GM23248 (cell line): ENCODE measurements around the gene IVNS1ABP. TPM values are rescaled to one million over a fixed set of nuclear protein-coding genes. Genes with fewer than 3 reads are reported as not detected.

Source experiments
- DNase-seq: peaks from one replicate; pipeline ENCODE4 v3.0.0-alpha.2; 2015
- H2AFZ ChIP-seq: fragments of 200-600 bp; sonication (generic); 2 replicates; pipeline ENCODE4 v1.6.1; 2016; ENCODE audit warnings: antibody characterized with exemption
- H3F3A ChIP-seq: fragments of 200-600 bp; sonication (generic); 2 replicates; pipeline ENCODE4 v1.6.1; 2016; ENCODE audit warnings: mild to moderate bottlenecking, antibody characterized with exemption, mixed run types; ENCODE audit not compliant: insufficient read depth
- H3K27ac ChIP-seq: fragments of 200-600 bp; sonication (generic); 2 replicates; pipeline ENCODE4 v1.5.1; 2016; ENCODE audit warnings: mild to moderate bottlenecking
- H3K27me3 ChIP-seq: fragments of 200-600 bp; sonication (generic); replicated peaks from 2 replicates; pipeline ENCODE4 v1.6.1; 2016; ENCODE audit warnings: mild to moderate bottlenecking; ENCODE audit not compliant: insufficient read depth
- H3K36me3 ChIP-seq: fragments of 200-600 bp; sonication (generic); 2 replicates; pipeline ENCODE4 v1.6.1; 2016; ENCODE audit warnings: low read depth, mild to moderate bottlenecking
- H3K4me1 ChIP-seq: fragments of 200-600 bp; sonication (generic); 2 replicates; pipeline ENCODE4 v1.6.1; 2016; ENCODE audit warnings: mild to moderate bottlenecking; ENCODE audit not compliant: insufficient read depth
- H3K4me2 ChIP-seq: fragments of 200-600 bp; sonication (generic); one replicate; pipeline ENCODE4 v1.6.1; 2016; ENCODE audit warnings: mild to moderate bottlenecking; ENCODE audit not compliant: unreplicated experiment
- H3K4me3 ChIP-seq: fragments of 200-600 bp; sonication (generic); 2 replicates; pipeline ENCODE4 v1.5.1; 2016; ENCODE audit warnings: mild to moderate bottlenecking
- H3K79me2 ChIP-seq: fragments of 200-600 bp; sonication (generic); 2 replicates; pipeline ENCODE4 v1.6.1; 2016; ENCODE audit warnings: mild to moderate bottlenecking; ENCODE audit not compliant: insufficient read depth
- H3K9ac ChIP-seq: fragments of 200-600 bp; sonication (generic); 2 replicates; pipeline ENCODE4 v1.6.1; 2016; ENCODE audit warnings: mild to moderate bottlenecking
- H3K9me2 ChIP-seq: fragments of 200-600 bp; sonication (generic); 2 replicates; pipeline ENCODE4 v1.6.1; 2016; ENCODE audit warnings: mixed run types, mild to moderate bottlenecking, moderate library complexity; ENCODE audit not compliant: insufficient read depth
- H3K9me3 ChIP-seq: fragments of 200-600 bp; sonication (generic); one replicate; pipeline ENCODE4 v1.6.1; 2017; ENCODE audit warnings: low read depth
- H4K20me1 ChIP-seq: fragments of 200-600 bp; sonication (generic); 2 replicates; pipeline ENCODE4 v1.6.0; 2016; ENCODE audit not compliant: insufficient read depth
- EZH2 ChIP-seq: fragments of 200-600 bp; sonication (generic); IDR thresholded peaks from 2 replicates; pipeline ENCODE4 v1.6.1; 2018; ENCODE audit warnings: antibody characterized with exemption, mild to moderate bottlenecking; ENCODE audit not compliant: insufficient read depth, poor library complexity, severe bottlenecking
- EZH2phosphoT487 ChIP-seq: fragments of 200-600 bp; sonication (generic); IDR thresholded peaks from 2 replicates; pipeline ENCODE4 v1.6.1; 2018; ENCODE audit warnings: antibody characterized with exemption, moderate library complexity, mild to moderate bottlenecking, low read depth; ENCODE audit not compliant: insufficient read depth
- WGBS, 2 experiments: methylation state at CpG; one replicate each; pipeline ENCODE4 v1.1.6; 2015 to 2017; ENCODE audit warnings: low lambda C conversion rate in 2 of 2, low coverage in 1 of 2; ENCODE audit errors: missing lambda C conversion rate in 2 of 2; 5-methylcytosine and 5-hydroxymethylcytosine counted together
- in situ Hi-C: fragments of 300-500 bp; cut with MboI; formaldehyde crosslinking; loops from 2 replicates; pipeline ENCODE4 v1.15.0; 2020
- polyA plus RNA-seq: library from polyadenylated mRNA; unstranded; fragments of >200 nt; fragmentation: Nextera tagmentation; extraction: Ambion mirVana; gene quantifications from 2 replicates; pipeline ENCODE4 v1.2.1, GENCODE V29; 2016
- total RNA-seq: library from RNA; depleted of rRNA; stranded (reverse); fragments of >200 nt; shearing (Covaris generic); gene quantifications from 2 replicates; pipeline ENCODE4 v1.2.3, GENCODE V29; 2014

IVNS1ABP gene
- total and polyA plus RNA-seq, 2 experiments from 2014 or later, result 51.4 to 52.0 TPM

DNA sequence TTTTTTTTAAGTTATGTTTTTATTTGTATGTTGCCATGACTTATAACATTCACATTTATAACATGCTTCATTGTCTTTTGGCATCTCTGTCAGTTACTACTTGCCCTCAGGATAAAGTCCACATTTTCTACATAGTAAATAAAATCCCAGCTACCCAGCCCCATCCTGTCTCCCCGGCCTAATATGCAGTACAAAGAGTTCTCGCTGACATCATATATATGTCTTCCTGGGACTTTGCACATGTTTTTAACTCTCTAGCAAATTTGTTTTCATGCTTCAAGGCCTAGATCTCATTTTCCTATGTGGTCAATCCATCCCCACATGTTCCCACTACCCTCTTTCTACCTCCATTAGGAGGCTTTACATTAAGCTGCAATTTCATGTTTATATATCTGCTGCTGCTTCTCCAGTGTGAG, 33.0 kb upstream of the IVNS1ABP start:
- H3K9me3 ChIP-seq, result no peaks in the 10 kb centered on the region
- WGBS, 2 experiments, result 96% methylated on average over 2 of the region's 2 CpGs

DNA sequence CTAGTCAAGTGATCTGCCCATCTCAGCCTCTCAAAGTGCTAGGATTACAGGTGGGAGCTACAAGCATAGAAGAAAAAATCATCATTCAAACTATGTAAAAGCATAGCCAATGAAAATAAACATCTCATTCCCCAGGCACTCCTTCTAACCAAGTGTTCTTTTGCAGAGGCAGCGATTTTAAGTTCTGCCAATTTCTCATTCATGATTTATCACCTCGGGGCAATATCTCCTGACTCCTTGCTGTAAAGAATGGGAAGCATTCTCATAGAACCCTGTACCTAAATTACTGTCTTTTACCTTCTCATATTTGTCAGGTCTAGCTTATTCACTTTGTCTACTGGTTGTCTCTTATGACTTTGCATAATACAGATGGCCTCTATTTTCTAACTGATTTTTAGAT, 32.5 kb upstream of the IVNS1ABP start:
- Histone ChIP-seq H3F3A (no peaks in the 10 kb centered on the region), H3K9me3 (no peaks in the 10 kb centered on the region), H3K4me3 (no peak overlapping the region), H3K9me2 (no peaks in the 10 kb centered on the region), H3K4me1 (no peaks in the 10 kb centered on the region), H3K79me2 (no peaks in the 10 kb centered on the region), H4K20me1 (no peaks in the 10 kb centered on the region), H3K27me3 (no peaks in the 10 kb centered on the region), H3K27ac (no peak overlapping the region), H2AFZ (no peak overlapping the region), H3K9ac (no peak overlapping the region), H3K4me2 (no peak overlapping the region), H3K36me3 (no peaks in the 10 kb centered on the region)
- DNase-seq, result no peak
- in situ Hi-C loops, result no loop called here
- TF ChIP-seq EZH2phosphoT487, result no peak
- no peak for TF ChIP-seq EZH2
- 81 to 90% methylated on average over 2 of the region's 2 CpGs for WGBS, 2 experiments

More for the DNA sequence above, 33.0 kb upstream of the IVNS1ABP start:
- H3K4me1 ChIP-seq, result no peaks in the 10 kb centered on the region
- H3K4me3 ChIP-seq, result no peak overlapping the region
- H3K9me2 ChIP-seq, result no peaks in the 10 kb centered on the region
- no peaks in the 10 kb centered on the region for H3F3A ChIP-seq
- H3K4me2 ChIP-seq, result no peak overlapping the region
- TF ChIP-seq EZH2phosphoT487 (no peak), EZH2 (no peak)
- H3K27ac ChIP-seq, result no peak overlapping the region
- no peak overlapping the region for H2AFZ ChIP-seq
- no peak for DNase-seq
- in situ Hi-C loops, result no loop called here
- H3K36me3 ChIP-seq, result no peaks in the 10 kb centered on the region
- no peak overlapping the region for H3K9ac ChIP-seq
- no peaks in the 10 kb centered on the region for H4K20me1 ChIP-seq
- no peaks in the 10 kb centered on the region for H3K27me3 ChIP-seq
- H3K79me2 ChIP-seq, result no peaks in the 10 kb centered on the region

DNA sequence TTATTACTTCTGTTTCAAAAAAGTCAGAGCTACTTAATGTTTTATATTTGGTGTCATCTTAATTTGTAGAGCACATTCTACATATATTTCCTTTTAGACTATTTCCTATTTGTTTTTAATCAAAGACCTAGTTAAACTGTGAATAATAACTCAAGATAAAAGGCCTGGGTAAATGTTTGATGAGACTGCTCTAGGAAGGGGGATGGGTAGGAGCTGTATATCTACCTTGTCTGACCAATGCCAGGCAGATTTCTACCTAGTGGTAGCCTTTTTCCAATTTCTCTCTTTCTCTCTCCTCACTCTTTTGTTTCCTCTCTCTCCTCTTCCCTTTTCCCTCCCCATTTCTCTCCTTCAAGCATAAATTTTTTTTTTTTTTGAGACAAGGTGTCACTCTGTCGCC, 31.9 kb upstream of the IVNS1ABP start:
- Histone ChIP-seq H3K4me3 (no peak overlapping the region), H3K36me3 (no peaks in the 10 kb centered on the region), H2AFZ (no peak overlapping the region), H3K79me2 (no peaks in the 10 kb centered on the region), H3F3A (no peaks in the 10 kb centered on the region), H4K20me1 (no peaks in the 10 kb centered on the region), H3K9me2 (no peaks in the 10 kb centered on the region), H3K4me1 (no peaks in the 10 kb centered on the region), H3K9ac (no peak overlapping the region), H3K27me3 (no peaks in the 10 kb centered on the region), H3K9me3 (no peaks in the 10 kb centered on the region), H3K27ac (no peak overlapping the region), H3K4me2 (no peak overlapping the region)
- 94 to 100% methylated on average over 1 of the region's 1 CpG for WGBS, 2 experiments
- in situ Hi-C loops, result no loop called here
- TF ChIP-seq EZH2phosphoT487, result no peak
- no peak for DNase-seq

DNA sequence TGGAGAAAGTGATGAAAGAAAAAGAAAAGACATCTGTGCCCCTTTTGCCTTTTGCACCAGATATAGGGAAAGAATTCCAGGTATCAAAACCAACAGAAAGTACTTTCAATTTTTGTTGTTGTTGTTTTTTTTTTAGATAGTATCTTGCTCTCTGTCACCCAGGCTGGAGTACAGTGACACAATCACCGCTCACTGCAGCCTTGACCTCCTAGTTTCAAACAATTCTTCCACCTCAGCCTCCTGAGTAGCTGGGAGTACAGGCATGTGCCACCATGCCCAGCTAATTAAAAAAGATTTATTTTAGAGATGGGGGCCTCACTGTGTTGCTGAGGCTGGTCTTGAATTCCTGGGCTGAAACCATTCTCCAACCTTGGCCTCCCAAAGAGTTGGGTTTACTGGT, 31.3 kb upstream of the IVNS1ABP start:
- no peak for DNase-seq
- H3K9ac ChIP-seq, result no peak overlapping the region
- H3K9me2 ChIP-seq, result no peaks in the 10 kb centered on the region
- H4K20me1 ChIP-seq, result no peaks in the 10 kb centered on the region
- no peak overlapping the region for H3K4me3 ChIP-seq
- no peaks in the 10 kb centered on the region for H3K27me3 ChIP-seq
- H3F3A ChIP-seq, result no peaks in the 10 kb centered on the region
- 72 to 97% methylated on average over 1 of the region's 1 CpG for WGBS, 2 experiments
- H3K36me3 ChIP-seq, result no peaks in the 10 kb centered on the region
- H3K79me2 ChIP-seq, result no peaks in the 10 kb centered on the region
- H3K4me1 ChIP-seq, result no peaks in the 10 kb centered on the region
- in situ Hi-C loops, result no loop called here
- H3K4me2 ChIP-seq, result no peak overlapping the region
- no peak overlapping the region for H2AFZ ChIP-seq
- no peaks in the 10 kb centered on the region for H3K9me3 ChIP-seq
- no peak overlapping the region for H3K27ac ChIP-seq
- TF ChIP-seq EZH2 (no peak), EZH2phosphoT487 (no peak)
